ENCODE measurements around the gene RNGTT. TPM values are rescaled to one million over a fixed set of nuclear protein-coding genes. Genes with fewer than 3 reads are reported as not detected.

RNGTT gene
- total RNA-seq, 4 donors from 2014 or later, result 13.9 to 20.5 (median 18.4) TPM

- peaks cover 0 to 3% (median 0%) of the 10 kb centered on the region in 3 donors for H3K36me3 ChIP-seq
- TF ChIP-seq EP300 (IDR thresholded peaks at IDR 0.05) (no peak), POLR2A (IDR thresholded peaks at IDR 0.05) (no peak)
- H3K4me1 ChIP-seq, result no peaks in the 10 kb centered on the region
- 55 to 63% methylated on average over 2 of the region's 2 CpGs for WGBS, 2 donors
- H3K4me3 ChIP-seq, result no peak overlapping the region
- DNase-seq (ENCODE audit: low spot score in 2 of 2), result no peak
- peaks cover 0 to under 1% (median 0%) of the 10 kb centered on the region in 4 donors for H3K9me3 ChIP-seq
- no peaks in the 10 kb centered on the region for H3K27me3 ChIP-seq
- no peak overlapping the region for H3K27ac ChIP-seq
Measured at GRCh38 chr6:88760091-88760490, 203.3 kb downstream of the RNGTT start.

- 44 to 54% methylated on average over 2 of the region's 2 CpGs for WGBS, 2 donors
- no peak for DNase-seq (ENCODE audit: low spot score in 2 of 2)
Measured at GRCh38 chr6:88750936-88751335, 212.5 kb downstream of the RNGTT start.

GRCh38 chr6:88749849-88750248 is 213.6 kb downstream of the RNGTT start:
- Histone ChIP-seq H3K27me3 (no peaks in the 10 kb centered on the region), H3K4me1 (no peaks in the 10 kb centered on the region), H3K9me3 (peaks cover 0 to under 1% (median 0%) of the 10 kb centered on the region in 4 donors), H3K27ac (no peak overlapping the region), H3K4me3 (no peak overlapping the region), H3K36me3 (peaks cover 0 to 2% (median 0%) of the 10 kb centered on the region in 3 donors)
- 76 to 91% methylated on average over 1 of the region's 1 CpG for WGBS, 2 donors
- TF ChIP-seq POLR2A (IDR thresholded peaks at IDR 0.05), result no peak
- TF ChIP-seq CTCF (IDR thresholded peaks at IDR 0.05), result no peak
- TF ChIP-seq EP300 (IDR thresholded peaks at IDR 0.05), result no peak
- DNase-seq (ENCODE audit: low spot score in 2 of 2), result no peak

More at GRCh38 chr6:88750936-88751335, 212.5 kb downstream of the RNGTT start:
- Histone ChIP-seq H3K9me3 (peaks cover 0 to 4% (median 0%) of the 10 kb centered on the region in 4 donors), H3K4me1 (no peaks in the 10 kb centered on the region), H3K27me3 (no peaks in the 10 kb centered on the region), H3K27ac (no peak overlapping the region), H3K36me3 (peaks cover 0 to 3% (median 0%) of the 10 kb centered on the region in 3 donors), H3K4me3 (no peak overlapping the region)
- TF ChIP-seq POLR2A (IDR thresholded peaks at IDR 0.05), result no peak
- no peak for TF ChIP-seq EP300 (IDR thresholded peaks at IDR 0.05)
- no peak for TF ChIP-seq CTCF (IDR thresholded peaks at IDR 0.05)

- Histone ChIP-seq H3K36me3 (no peaks in the 10 kb centered on the region), H3K4me3 (no peak overlapping the region), H3K9me3 (no peaks in the 10 kb centered on the region), H3K4me1 (no peaks in the 10 kb centered on the region), H3K27ac (no peak overlapping the region), H3K27me3 (no peaks in the 10 kb centered on the region)
- no peak for DNase-seq (ENCODE audit: low spot score in 2 of 2)
- 86 to 89% methylated on average over 2 of the region's 2 CpGs for WGBS, 2 donors
- TF ChIP-seq EP300 (IDR thresholded peaks at IDR 0.05) (no peak), POLR2A (IDR thresholded peaks at IDR 0.05) (no peak), CTCF (IDR thresholded peaks at IDR 0.05) (no peak)
Measured at GRCh38 chr6:88748141-88748540, 215.3 kb downstream of the RNGTT start.

- H3K4me1 ChIP-seq, result no peaks in the 10 kb centered on the region
- H3K4me3 ChIP-seq, result no peak overlapping the region
- H3K36me3 ChIP-seq, result peaks cover 0 to under 1% (median 0%) of the 10 kb centered on the region in 3 donors
- TF ChIP-seq EP300 (IDR thresholded peaks at IDR 0.05) (no peak), POLR2A (IDR thresholded peaks at IDR 0.05) (no peak), CTCF (IDR thresholded peaks at IDR 0.05) (no peak)
- H3K9me3 ChIP-seq, result no peaks in the 10 kb centered on the region
- H3K27me3 ChIP-seq, result no peaks in the 10 kb centered on the region
- 67 to 70% methylated on average over 1 of the region's 1 CpG for WGBS, 2 donors
- no peak for DNase-seq (ENCODE audit: low spot score in 2 of 2)
- H3K27ac ChIP-seq, result no peak overlapping the region
Measured at GRCh38 chr6:88741939-88742338, 221.5 kb downstream of the RNGTT start.

- no peaks in the 10 kb centered on the region for H3K4me1 ChIP-seq
- H3K9me3 ChIP-seq, result no peaks in the 10 kb centered on the region
- no peak overlapping the region for H3K4me3 ChIP-seq
- no peak overlapping the region for H3K27ac ChIP-seq
- no peak for DNase-seq (ENCODE audit: low spot score in 2 of 2)
- no peaks in the 10 kb centered on the region for H3K27me3 ChIP-seq
- TF ChIP-seq CTCF (IDR thresholded peaks at IDR 0.05), result no peak
- TF ChIP-seq POLR2A (IDR thresholded peaks at IDR 0.05), result no peak
- TF ChIP-seq EP300 (IDR thresholded peaks at IDR 0.05), result no peak
- WGBS, 2 donors, result 96 to 97% methylated on average over 7 of the region's 7 CpGs
- peaks cover 0 to 8% (median 0%) of the 10 kb centered on the region in 3 donors for H3K36me3 ChIP-seq
Measured at GRCh38 chr6:88741071-88741470, 222.3 kb downstream of the RNGTT start.
